ENCODE results near the gene TEX38.
"Not testable (repeated sequence)": the region's sequence is repeated elsewhere in the genome, so short reads cannot be mapped to it uniquely, and the experiment has no call there.

Gene TEX38

DNA sequence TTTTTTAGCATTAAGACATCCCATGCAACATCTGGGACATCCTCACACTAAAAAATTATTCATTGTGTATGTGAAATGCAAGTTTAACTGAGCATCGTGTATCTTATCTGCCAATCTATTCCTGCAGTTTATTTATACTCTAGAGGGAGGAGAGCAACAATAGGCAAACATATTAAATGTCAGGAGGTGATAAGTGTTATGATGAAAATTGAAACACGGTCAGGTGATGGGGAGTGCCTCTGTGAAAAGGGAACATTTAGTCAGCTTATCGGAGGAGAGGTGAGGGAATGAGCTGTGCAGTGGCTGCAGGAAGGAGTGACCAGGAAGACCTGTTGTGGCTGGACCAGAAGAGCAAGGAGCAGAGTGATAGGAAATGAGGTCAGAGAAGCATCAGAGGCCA lies 48.0 kb downstream of the TEX38 start:
- DNase-seq (ENCODE audit: low read depth), result no peak
- peak overlapping the region; percentile 62 for H3K4me3 ChIP-seq (ENCODE audit: low read depth, low read length)
- TF ChIP-seq, protein P1, sequence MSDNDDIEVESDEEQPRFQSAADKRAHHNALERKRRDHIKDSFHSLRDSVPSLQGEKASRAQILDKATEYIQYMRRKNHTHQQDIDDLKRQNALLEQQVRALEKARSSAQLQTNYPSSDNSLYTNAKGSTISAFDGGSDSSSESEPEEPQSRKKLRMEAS (IDR thresholded peaks at IDR 0.05; ENCODE audit: low read depth, low read length), result no peak
- no peak for TF ChIP-seq MYC (IDR thresholded peaks at IDR 0.05; ENCODE audit: low read depth, low read length)
- TF ChIP-seq, protein P2, sequence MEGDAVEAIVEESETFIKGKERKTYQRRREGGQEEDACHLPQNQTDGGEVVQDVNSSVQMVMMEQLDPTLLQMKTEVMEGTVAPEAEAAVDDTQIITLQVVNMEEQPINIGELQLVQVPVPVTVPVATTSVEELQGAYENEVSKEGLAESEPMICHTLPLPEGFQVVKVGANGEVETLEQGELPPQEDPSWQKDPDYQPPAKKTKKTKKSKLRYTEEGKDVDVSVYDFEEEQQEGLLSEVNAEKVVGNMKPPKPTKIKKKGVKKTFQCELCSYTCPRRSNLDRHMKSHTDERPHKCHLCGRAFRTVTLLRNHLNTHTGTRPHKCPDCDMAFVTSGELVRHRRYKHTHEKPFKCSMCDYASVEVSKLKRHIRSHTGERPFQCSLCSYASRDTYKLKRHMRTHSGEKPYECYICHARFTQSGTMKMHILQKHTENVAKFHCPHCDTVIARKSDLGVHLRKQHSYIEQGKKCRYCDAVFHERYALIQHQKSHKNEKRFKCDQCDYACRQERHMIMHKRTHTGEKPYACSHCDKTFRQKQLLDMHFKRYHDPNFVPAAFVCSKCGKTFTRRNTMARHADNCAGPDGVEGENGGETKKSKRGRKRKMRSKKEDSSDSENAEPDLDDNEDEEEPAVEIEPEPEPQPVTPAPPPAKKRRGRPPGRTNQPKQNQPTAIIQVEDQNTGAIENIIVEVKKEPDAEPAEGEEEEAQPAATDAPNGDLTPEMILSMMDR (IDR thresholded peaks at IDR 0.05; ENCODE audit: low read depth, low read length), result no peak
- no peak for TF ChIP-seq POLR2A (IDR thresholded peaks at IDR 0.05; ENCODE audit: extremely low read depth, insufficient read length)

DNA sequence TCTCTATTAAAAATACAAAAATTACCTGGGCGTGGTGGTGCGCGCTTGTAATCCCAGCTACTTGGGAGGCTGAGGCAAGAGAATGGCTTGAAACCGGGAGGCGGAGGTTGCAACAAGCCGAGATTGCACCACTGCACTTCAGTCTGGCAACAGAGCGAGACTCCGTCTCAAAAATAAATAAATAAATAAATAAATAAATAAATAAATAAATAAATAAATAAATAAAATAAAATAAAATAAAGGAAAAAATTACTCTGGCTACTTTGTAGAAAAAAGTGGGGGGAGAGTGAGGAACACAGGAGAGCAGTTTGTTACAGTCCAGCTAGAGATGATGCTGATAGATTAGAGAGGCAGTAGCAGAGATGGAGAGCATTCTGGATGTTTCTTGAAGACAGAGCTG lies 48.7 kb downstream of the TEX38 start:
- not testable (repeated sequence) for DNase-seq (ENCODE audit: low read depth); H3K4me3 ChIP-seq (ENCODE audit: low read depth, low read length)

DNA sequence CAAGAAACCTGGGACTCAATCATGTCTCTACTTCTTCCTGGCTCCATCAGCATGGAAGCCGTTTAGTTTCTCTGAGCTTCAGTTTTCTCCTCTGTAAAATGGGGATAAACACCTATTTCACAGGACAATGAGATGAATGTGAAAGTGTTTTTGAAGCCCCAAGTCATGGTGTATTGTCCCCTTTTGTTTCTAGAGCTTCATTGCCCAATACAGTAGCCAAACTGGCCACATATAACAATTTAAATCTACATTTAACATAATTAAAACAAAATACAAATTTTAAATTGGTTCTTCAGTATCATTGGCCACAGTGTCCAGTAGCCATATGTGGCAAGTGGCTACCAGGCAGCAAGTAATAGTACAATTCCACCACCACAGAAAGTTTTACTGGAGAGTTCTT lies 49.5 kb downstream of the TEX38 start:
- TF ChIP-seq POLR2A (IDR thresholded peaks at IDR 0.05; ENCODE audit: extremely low read depth, insufficient read length), result no peak
- TF ChIP-seq, protein P2 (IDR thresholded peaks at IDR 0.05; ENCODE audit: low read depth, low read length), result no peak
- TF ChIP-seq, protein P1 (IDR thresholded peaks at IDR 0.05; ENCODE audit: low read depth, low read length), result no peak
- DNase-seq (ENCODE audit: low read depth), result no peak
- H3K4me3 ChIP-seq (ENCODE audit: low read depth, low read length), result no peak overlapping the region

DNA sequence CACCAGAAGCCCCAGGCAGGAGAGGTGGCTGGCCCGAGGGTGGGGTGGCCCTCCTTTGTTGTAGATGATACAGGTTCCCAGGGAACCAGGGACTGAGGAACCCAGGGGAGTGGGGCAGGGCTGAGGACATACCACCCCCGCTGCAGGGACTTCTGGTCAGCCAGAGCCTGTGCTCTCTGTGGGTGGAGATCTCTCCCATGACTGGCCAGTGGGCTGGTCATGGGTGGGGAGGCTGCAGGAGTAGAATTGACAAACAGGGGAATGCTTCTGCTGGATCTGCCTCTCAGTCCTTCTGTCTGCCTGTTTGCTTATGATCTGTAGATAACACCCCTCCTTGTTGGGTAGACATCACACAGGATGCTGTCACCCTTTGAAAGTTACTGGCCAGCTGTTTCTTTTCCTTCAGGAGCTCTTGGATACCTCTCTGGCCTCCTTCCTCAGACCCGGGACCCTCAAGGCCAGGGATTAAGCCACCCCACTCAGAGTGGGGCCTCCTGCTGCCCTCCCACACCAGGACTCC lies 50.1 kb downstream of the TEX38 start:
- TF ChIP-seq, protein P2 (IDR thresholded peaks at IDR 0.05; ENCODE audit: low read depth, low read length), result no peak
- TF ChIP-seq MYC (IDR thresholded peaks at IDR 0.05; ENCODE audit: low read depth, low read length), result no peak
- TF ChIP-seq POLR2A (IDR thresholded peaks at IDR 0.05; ENCODE audit: extremely low read depth, insufficient read length), result no peak
- TF ChIP-seq, protein P1 (IDR thresholded peaks at IDR 0.05; ENCODE audit: low read depth, low read length), result no peak
- DNase-seq (ENCODE audit: low read depth), result no peak
- H3K4me3 ChIP-seq (ENCODE audit: low read depth, low read length), result no peak overlapping the region
